Mesendoderm (in vitro differentiated cells): Measurements from ENCODE around the gene CASP2.

Source experiments
- DNase-seq: peaks from one replicate; pipeline ENCODE4 v3.0.0; 2013
- H2AK5ac ChIP-seq: 2 replicates; pipeline ENCODE4 v1.6.1; 2013; ENCODE audit warnings: low read length, inconsistent platforms
- H2BK120ac ChIP-seq: 2 replicates; pipeline ENCODE4 v1.6.1; 2013; ENCODE audit warnings: low read depth, mild to moderate bottlenecking, low read length, moderate library complexity, mixed read lengths
- H2BK15ac ChIP-seq: replicated peaks from 2 replicates; pipeline ENCODE4 v1.6.1; 2013; ENCODE audit warnings: low read depth, mild to moderate bottlenecking, moderate library complexity
- H2BK5ac ChIP-seq: 2 replicates; pipeline ENCODE4 v1.6.1; 2013; ENCODE audit warnings: low read length, inconsistent platforms
- H3K18ac ChIP-seq: 2 replicates; pipeline ENCODE4 v1.6.1; 2013; ENCODE audit warnings: mild to moderate bottlenecking, low read length, mixed read lengths
- H3K23ac ChIP-seq: one replicate; pipeline ENCODE4 v1.6.1; 2013; ENCODE audit warnings: low read length
- H3K27ac ChIP-seq: 2 replicates; pipeline ENCODE4 v1.5.1; 2013; ENCODE audit warnings: low read depth, mild to moderate bottlenecking, inconsistent platforms, low read length, moderate library complexity
- H3K27me3 ChIP-seq: 2 replicates; pipeline ENCODE4 v1.6.1; 2013; ENCODE audit warnings: low read length, control low read depth, mild to moderate bottlenecking, inconsistent platforms; ENCODE audit not compliant: insufficient read depth, poor library complexity
- H3K36me3 ChIP-seq: 2 replicates; pipeline ENCODE4 v1.6.1; 2013; ENCODE audit warnings: low read length, inconsistent platforms; ENCODE audit not compliant: control insufficient read depth, insufficient read depth
- H3K4ac ChIP-seq: one replicate; pipeline ENCODE4 v1.6.1; 2013; ENCODE audit warnings: low read depth, mild to moderate bottlenecking, low read length, moderate library complexity
- H3K4me1 ChIP-seq: 2 replicates; pipeline ENCODE4 v1.6.1; 2013; ENCODE audit warnings: low read depth, low read length, inconsistent platforms; ENCODE audit not compliant: control insufficient read depth
- H3K4me2 ChIP-seq: 2 replicates; pipeline ENCODE4 v1.6.1; 2013; ENCODE audit warnings: low read length
- H3K4me3 ChIP-seq: 2 replicates; pipeline ENCODE4 v1.5.1; 2013; ENCODE audit warnings: mild to moderate bottlenecking, low read length
- H3K56ac ChIP-seq: one replicate; pipeline ENCODE4 v1.6.1; 2013; ENCODE audit warnings: low read length
- H3K79me1 ChIP-seq: 2 replicates; pipeline ENCODE4 v1.6.1; 2013; ENCODE audit warnings: low read length, inconsistent platforms
- H3K79me2 ChIP-seq: 2 replicates; pipeline ENCODE4 v1.6.1; 2013; ENCODE audit warnings: mild to moderate bottlenecking, low read length; ENCODE audit not compliant: control insufficient read depth, insufficient read depth
- H3K9ac ChIP-seq: 2 replicates; pipeline ENCODE4 v1.6.1; 2013; ENCODE audit warnings: low read length, inconsistent platforms
- H4K5ac ChIP-seq: one replicate; pipeline ENCODE4 v1.6.1; 2013; ENCODE audit warnings: low read length
- H4K8ac ChIP-seq: one replicate; pipeline ENCODE4 v1.6.1; 2013; ENCODE audit warnings: low read depth, mild to moderate bottlenecking, control low read depth, low read length, moderate library complexity
- WGBS: extraction: QIAGEN DNeasy Blood & Tissue Kit; methylation state at CpG from one replicate; pipeline ENCODE4 v1.1.7; 2013; ENCODE audit warnings: low lambda C conversion rate, missing lambda C conversion rate; ENCODE audit not compliant: insufficient coverage; ENCODE audit errors: extremely low coverage; 5-methylcytosine and 5-hydroxymethylcytosine counted together

Gene CASP2

DNA sequence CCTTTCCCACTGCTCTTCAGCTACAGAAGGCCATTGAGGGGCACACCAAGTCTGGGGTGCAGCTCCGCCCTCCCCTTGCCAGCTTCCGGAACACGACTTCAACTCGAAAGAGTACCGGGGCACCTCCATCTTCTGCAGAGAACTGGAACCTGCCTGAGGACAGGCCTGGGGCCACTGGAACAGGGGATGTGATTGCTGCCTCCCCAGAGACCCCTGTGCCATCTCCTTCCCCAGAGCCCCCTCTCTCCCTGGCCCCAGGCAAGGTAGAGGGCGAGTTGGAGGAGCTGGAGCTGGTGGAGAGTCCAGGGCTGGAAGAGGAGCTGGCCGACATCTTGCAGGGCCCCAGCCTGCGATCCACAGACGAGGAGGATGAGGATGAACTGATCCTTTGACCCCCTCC lies 63.4 kb downstream of the CASP2 start:
- Histone ChIP-seq H2AK5ac (no peak overlapping the region), H3K79me1 (no peaks in the 10 kb centered on the region), H2BK5ac (no peak overlapping the region), H3K4me2 (no peak overlapping the region), H4K8ac (no peak overlapping the region), H2BK15ac (no peak overlapping the region), H3K36me3 (no peaks in the 10 kb centered on the region), H3K23ac (no peak overlapping the region), H2BK120ac (no peak overlapping the region), H3K79me2 (no peaks in the 10 kb centered on the region), H3K4ac (no peak overlapping the region), H3K56ac (no peak overlapping the region), H3K4me3 (no peak overlapping the region), H4K5ac (no peak overlapping the region), H3K18ac (no peak overlapping the region), H3K4me1 (no peaks in the 10 kb centered on the region), H3K27me3 (no peaks in the 10 kb centered on the region), H3K27ac (no peak overlapping the region), H3K9ac (no peak overlapping the region)
- no CpG with 5 or more reads among the region's 9 CpGs for WGBS
- DNase-seq, result no peak

DNA sequence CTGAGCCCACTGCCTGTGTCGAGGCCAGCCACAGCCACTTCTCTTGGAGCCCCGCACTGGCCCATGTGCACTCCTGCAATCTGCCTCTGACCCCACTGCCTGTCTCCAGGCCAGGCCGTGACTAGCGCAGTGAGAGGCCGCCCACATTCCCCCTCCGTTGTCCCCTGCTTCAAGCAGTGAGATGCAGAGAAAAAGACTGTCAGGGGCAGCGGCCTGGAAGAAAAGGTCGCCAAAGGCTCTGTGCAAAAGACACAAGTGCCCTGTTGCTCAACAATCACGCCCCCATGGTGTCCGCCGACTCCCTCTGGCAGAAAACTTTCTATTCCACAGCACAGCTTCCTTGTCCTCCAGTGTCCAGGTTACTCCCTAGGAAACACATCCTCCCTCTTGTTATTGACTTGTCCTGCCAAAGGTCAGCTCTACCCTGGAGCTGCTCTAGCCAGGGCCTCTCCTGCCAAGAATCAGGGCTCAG lies 64.4 kb downstream of the CASP2 start:
- no peak overlapping the region for H3K56ac ChIP-seq
- H3K18ac ChIP-seq, result no peak overlapping the region
- H4K8ac ChIP-seq, result no peak overlapping the region
- no peak for DNase-seq
- H3K27ac ChIP-seq, result no peak overlapping the region
- no peaks in the 10 kb centered on the region for H3K27me3 ChIP-seq
- no peak overlapping the region for H3K23ac ChIP-seq
- H3K79me1 ChIP-seq, result no peaks in the 10 kb centered on the region
- no peak overlapping the region for H4K5ac ChIP-seq
- no peak overlapping the region for H3K4ac ChIP-seq
- no peaks in the 10 kb centered on the region for H3K4me1 ChIP-seq
- WGBS, result no CpG with 5 or more reads among the region's 11 CpGs
- no peak overlapping the region for H3K4me3 ChIP-seq
- H2AK5ac ChIP-seq, result no peak overlapping the region
- H3K4me2 ChIP-seq, result no peak overlapping the region
- no peaks in the 10 kb centered on the region for H3K36me3 ChIP-seq
- no peak overlapping the region for H3K9ac ChIP-seq
- H2BK120ac ChIP-seq, result no peak overlapping the region
- no peak overlapping the region for H2BK15ac ChIP-seq
- no peaks in the 10 kb centered on the region for H3K79me2 ChIP-seq
- no peak overlapping the region for H2BK5ac ChIP-seq

- Histone ChIP-seq H3K79me1 (no peaks in the 10 kb centered on the region), H3K4ac (no peak overlapping the region), H2BK15ac (no peak overlapping the region), H4K5ac (no peak overlapping the region), H3K18ac (no peak overlapping the region), H3K9ac (no peak overlapping the region), H4K8ac (no peak overlapping the region), H3K36me3 (no peaks in the 10 kb centered on the region), H3K4me3 (no peak overlapping the region), H3K27ac (no peak overlapping the region), H3K23ac (no peak overlapping the region), H2BK5ac (no peak overlapping the region), H3K27me3 (no peaks in the 10 kb centered on the region), H3K79me2 (no peaks in the 10 kb centered on the region), H3K56ac (no peak overlapping the region), H3K4me2 (no peak overlapping the region), H2BK120ac (no peak overlapping the region), H2AK5ac (no peak overlapping the region), H3K4me1 (no peaks in the 10 kb centered on the region)
- WGBS, result no CpG with 5 or more reads among the region's 8 CpGs
- no peak for DNase-seq
These were observed 66.2 kb downstream of the CASP2 start for GRCh38 chr7:143354376-143354775.

DNA sequence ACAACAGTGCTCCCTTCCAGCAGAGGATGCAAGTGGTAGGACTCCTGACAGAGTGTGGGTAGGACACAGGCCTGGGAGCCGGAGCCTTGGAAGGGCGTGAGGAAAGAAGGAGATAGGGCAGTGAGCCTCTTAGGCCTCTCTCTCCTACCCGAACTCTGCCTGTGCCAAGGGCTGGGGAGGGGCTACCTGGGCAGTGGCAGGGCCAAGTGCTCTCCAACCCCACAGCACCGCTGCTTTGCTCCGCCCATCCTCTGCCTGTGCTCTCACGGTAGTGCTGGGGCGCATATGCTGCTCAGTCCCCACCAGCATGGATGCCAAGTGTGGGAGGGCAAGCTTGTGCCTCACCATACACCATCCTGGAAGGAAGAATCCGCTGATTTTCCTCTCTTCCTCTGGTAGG lies 66.8 kb downstream of the CASP2 start:
- Histone ChIP-seq H3K23ac (no peak overlapping the region), H3K9ac (no peak overlapping the region), H3K56ac (no peak overlapping the region), H2BK5ac (no peak overlapping the region), H3K18ac (no peak overlapping the region), H2BK15ac (no peak overlapping the region), H4K5ac (no peak overlapping the region), H2BK120ac (no peak overlapping the region), H2AK5ac (no peak overlapping the region), H3K4me3 (no peak overlapping the region), H3K4ac (no peak overlapping the region), H3K79me1 (no peaks in the 10 kb centered on the region), H3K4me1 (no peaks in the 10 kb centered on the region), H3K4me2 (no peak overlapping the region), H4K8ac (no peak overlapping the region), H3K27me3 (no peaks in the 10 kb centered on the region), H3K79me2 (no peaks in the 10 kb centered on the region), H3K36me3 (no peaks in the 10 kb centered on the region), H3K27ac (no peak overlapping the region)
- WGBS, result no CpG with 5 or more reads among the region's 8 CpGs
- DNase-seq, result no peak

DNA sequence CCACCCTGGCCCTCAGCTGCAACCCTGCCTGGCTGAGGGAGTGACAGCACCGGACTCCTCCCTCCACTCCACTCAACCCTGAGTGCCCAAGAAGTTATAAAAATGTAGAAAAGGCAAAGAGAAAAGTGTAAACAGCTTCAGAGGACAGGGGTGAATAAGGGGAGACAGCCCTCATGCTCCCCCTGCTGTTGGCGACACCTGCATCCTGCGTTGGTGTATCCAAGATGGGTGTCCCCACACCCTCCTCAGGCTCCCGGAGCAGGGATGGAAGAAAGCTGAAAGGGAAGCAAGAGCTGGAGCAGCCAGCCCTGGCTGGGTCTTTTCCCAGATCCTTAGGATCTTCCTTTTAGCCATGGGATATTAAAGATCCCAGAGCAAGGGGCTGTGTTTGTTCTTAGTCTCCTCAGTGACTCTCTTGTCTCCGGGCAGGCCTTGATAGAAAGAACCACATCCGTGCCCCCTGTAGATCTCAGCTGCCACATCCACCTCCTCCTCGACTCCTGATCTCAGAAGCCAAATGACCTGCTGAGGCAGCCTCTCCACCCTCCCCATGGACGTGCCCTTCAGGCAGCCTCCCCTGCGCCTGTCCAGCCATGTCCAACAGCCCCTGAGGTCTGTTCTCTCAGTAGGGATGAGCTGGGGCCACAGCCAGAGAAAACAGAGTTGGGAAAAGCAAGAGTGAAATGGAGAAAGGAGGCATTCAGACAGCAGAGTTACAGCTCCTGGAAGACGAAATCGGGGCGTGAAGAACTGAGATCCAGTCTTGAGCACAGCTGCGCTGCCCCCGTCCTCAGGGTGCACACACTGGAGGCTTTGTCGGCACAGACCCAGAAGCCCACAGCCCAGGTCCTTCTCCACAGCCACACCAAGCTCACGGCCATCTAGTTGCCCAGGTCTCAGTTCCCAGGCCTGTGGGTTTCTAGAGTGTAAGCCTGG lies 67.6 kb downstream of the CASP2 start:
- peak; percentile 40 for DNase-seq
- H3K4me1 ChIP-seq, result no peaks in the 10 kb centered on the region
- no peaks in the 10 kb centered on the region for H3K36me3 ChIP-seq
- H3K27ac ChIP-seq, result no peak overlapping the region
- no peak overlapping the region for H2BK15ac ChIP-seq
- H3K27me3 ChIP-seq, result no peaks in the 10 kb centered on the region
- no peak overlapping the region for H3K4me3 ChIP-seq
- H3K79me2 ChIP-seq, result no peaks in the 10 kb centered on the region
- no peak overlapping the region for H2BK5ac ChIP-seq
- no peak overlapping the region for H2AK5ac ChIP-seq
- WGBS, result no CpG with 5 or more reads among the region's 16 CpGs
- H4K5ac ChIP-seq, result no peak overlapping the region
- H3K23ac ChIP-seq, result peak overlapping the region; percentile 70
- no peaks in the 10 kb centered on the region for H3K79me1 ChIP-seq
- H3K9ac ChIP-seq, result no peak overlapping the region
- no peak overlapping the region for H3K4me2 ChIP-seq
- no peak overlapping the region for H3K18ac ChIP-seq
- no peak overlapping the region for H3K56ac ChIP-seq
- no peak overlapping the region for H2BK120ac ChIP-seq
- no peak overlapping the region for H4K8ac ChIP-seq
- no peak overlapping the region for H3K4ac ChIP-seq
